ENCODE data around the gene RBMS1. TPM values are rescaled to one million over a fixed set of nuclear protein-coding genes. Genes with fewer than 3 reads are reported as not detected.
A peak's percentile ranks its signal among the peaks of the same experiment; 100 is the strongest.

RBMS1 gene
- total RNA-seq, 1 experiment from 2014 or later, result 38.8 TPM

DNA sequence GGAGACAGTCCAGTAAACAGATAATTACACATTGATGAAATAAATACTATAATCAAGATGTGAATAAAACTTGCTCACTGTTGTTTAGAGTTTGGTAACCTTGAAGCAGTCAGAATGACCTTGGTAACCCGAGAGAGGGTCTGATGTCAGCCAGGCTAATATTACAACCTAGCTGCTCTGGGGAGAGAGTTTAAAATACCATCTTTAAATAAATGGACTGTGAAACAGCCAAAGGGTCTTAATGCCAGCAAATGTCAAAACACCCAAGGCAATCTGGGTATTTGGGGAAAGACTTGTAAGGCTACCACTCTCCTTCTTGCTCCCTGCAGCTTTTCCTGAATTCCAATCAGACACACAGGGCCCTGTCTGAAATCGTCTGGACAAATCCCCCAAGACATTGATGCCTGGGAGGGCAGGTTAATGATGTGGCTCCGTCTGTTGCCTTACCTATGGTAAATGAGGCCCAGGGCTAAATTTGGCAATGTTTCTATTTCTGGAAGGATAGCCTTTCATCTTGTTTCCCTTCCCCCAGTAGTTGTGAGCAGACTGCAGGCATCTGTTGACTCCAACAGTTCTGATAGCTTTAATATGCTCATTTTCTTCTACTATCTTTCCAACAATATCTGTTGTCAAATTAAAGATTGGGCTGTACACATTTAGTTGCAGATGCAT is 250.6 kb downstream of the RBMS1 start:
- Histone ChIP-seq H4K20me1 (ENCODE audit: low read length) (no peaks in the 10 kb centered on the region), H2AFZ (ENCODE audit: low read length) (no peak overlapping the region), H3K79me2 (ENCODE audit: low read length) (no peaks in the 10 kb centered on the region), H3K9me2 (replicated peaks; ENCODE audit: low read length) (no peaks in the 10 kb centered on the region), H3K9me3 (ENCODE audit: low read length) (no peaks in the 10 kb centered on the region), H3K36me3 (ENCODE audit: low read depth, low read length) (no peaks in the 10 kb centered on the region), H3K27ac (ENCODE audit: low read length) (no peak overlapping the region), H3K9ac (ENCODE audit: low read length) (no peak overlapping the region), H3K4me1 (ENCODE audit: insufficient read depth, low read length) (peaks cover 20% of the 10 kb centered on the region), H3K4me3 (ENCODE audit: low read length) (no peak overlapping the region), H3K27me3 (ENCODE audit: low read length) (no peaks in the 10 kb centered on the region), H3K4me2 (ENCODE audit: low read length) (no peak overlapping the region), H3F3A (ENCODE audit: low read length, unreplicated experiment) (no peaks in the 10 kb centered on the region)
- intact Hi-C loops (cut with micrococcal nuclease), result no loop called here
- TF ChIP-seq EZH2 (IDR thresholded peaks at IDR 0.05; ENCODE audit: low read length, unreplicated experiment) (no peak), EZH2phosphoT487 (IDR thresholded peaks at IDR 0.05; ENCODE audit: borderline replicate concordance, low read length) (no peak)
- TF ChIP-seq, protein P1, sequence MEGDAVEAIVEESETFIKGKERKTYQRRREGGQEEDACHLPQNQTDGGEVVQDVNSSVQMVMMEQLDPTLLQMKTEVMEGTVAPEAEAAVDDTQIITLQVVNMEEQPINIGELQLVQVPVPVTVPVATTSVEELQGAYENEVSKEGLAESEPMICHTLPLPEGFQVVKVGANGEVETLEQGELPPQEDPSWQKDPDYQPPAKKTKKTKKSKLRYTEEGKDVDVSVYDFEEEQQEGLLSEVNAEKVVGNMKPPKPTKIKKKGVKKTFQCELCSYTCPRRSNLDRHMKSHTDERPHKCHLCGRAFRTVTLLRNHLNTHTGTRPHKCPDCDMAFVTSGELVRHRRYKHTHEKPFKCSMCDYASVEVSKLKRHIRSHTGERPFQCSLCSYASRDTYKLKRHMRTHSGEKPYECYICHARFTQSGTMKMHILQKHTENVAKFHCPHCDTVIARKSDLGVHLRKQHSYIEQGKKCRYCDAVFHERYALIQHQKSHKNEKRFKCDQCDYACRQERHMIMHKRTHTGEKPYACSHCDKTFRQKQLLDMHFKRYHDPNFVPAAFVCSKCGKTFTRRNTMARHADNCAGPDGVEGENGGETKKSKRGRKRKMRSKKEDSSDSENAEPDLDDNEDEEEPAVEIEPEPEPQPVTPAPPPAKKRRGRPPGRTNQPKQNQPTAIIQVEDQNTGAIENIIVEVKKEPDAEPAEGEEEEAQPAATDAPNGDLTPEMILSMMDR (conservative IDR thresholded peaks at IDR 0.05; ENCODE audit: low read depth, low read length), result no peak
- BruUV-seq (replicated peaks), result no TSS peak
- POLR2A ChIA-PET (ENCODE audit: unreplicated experiment), result interaction anchor here (0.6 kb wide), 1 partner anchor 19 kb away, joined by 6 read pairs; no protein-coding TSS in a partner anchor
- CTCF ChIA-PET, result no interaction called here
- ATAC-seq (no peak), DNase-seq (no peak)

DNA sequence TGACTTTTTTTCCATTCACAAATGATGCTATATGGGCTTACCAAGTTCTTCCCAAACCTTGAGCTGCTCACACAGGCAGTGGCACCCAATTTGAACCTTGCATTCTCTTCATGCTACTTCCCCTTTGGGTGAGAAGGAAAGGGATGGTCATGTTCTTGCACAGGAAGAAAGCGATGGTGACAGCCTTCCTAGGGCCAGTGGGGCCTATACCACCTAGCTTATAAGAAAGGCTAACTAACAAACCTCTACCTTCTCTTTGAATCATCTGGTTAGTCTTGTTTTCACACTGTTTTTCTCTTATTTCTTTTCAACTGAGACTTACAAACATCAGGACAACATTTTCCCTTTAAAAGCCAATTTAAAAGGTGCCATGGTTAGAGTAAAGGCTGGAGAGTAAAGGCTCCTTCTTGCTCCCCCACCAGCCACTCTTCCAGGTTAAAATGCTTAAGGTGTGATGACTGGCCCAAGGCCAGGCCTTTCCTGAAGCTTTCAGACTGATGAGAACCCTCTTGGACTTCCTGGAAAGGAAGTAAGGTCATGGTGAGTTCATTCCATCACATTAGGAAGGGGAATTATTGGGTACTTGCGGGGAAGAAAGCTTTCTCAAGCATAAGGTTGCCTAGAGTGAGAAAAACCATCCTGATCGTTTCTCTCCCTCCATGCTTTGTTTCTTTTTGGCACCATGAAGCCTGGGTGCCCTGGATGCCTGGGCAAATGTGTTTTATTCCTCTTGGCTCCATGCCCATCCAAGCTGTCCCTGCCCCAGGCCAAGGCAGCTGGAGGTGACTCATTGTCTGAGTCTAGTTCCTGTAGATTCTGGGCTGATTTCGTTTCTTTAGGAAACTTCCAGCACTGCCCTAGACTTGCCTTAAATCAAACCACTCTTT is 252.1 kb downstream of the RBMS1 start:
- CTCF ChIA-PET, result no interaction called here
- no peaks in the 10 kb centered on the region for H3K79me2 ChIP-seq (ENCODE audit: low read length)
- no peaks in the 10 kb centered on the region for H3F3A ChIP-seq (ENCODE audit: low read length, unreplicated experiment)
- H4K20me1 ChIP-seq (ENCODE audit: low read length), result no peaks in the 10 kb centered on the region
- no peaks in the 10 kb centered on the region for H3K27me3 ChIP-seq (ENCODE audit: low read length)
- peak overlapping the region; percentile 4; the same call in 1 of the 2 replicates for H3K4me3 ChIP-seq (ENCODE audit: low read length)
- peak overlapping the region; percentile 76 for H3K27ac ChIP-seq (ENCODE audit: low read length)
- no TSS peak for BruUV-seq (replicated peaks)
- intact Hi-C loops (cut with micrococcal nuclease), result no loop called here
- no peaks in the 10 kb centered on the region for H3K36me3 ChIP-seq (ENCODE audit: low read depth, low read length)
- peaks cover 20% of the 10 kb centered on the region for H3K4me1 ChIP-seq (ENCODE audit: insufficient read depth, low read length)
- peak overlapping the region; percentile 46 for H2AFZ ChIP-seq (ENCODE audit: low read length)
- no peaks in the 10 kb centered on the region for H3K9me2 ChIP-seq (replicated peaks; ENCODE audit: low read length)
- peak overlapping the region; percentile 60 for H3K4me2 ChIP-seq (ENCODE audit: low read length)
- POLR2A ChIA-PET (ENCODE audit: unreplicated experiment), result interaction anchor here (0.5 kb wide), 1 partner anchor 538 kb away, joined by 3 read pairs; no protein-coding TSS in a partner anchor
- DNase-seq, result peak; percentile 82
- ATAC-seq, result peak; percentile 96
- TF ChIP-seq, protein P1 (conservative IDR thresholded peaks at IDR 0.05; ENCODE audit: low read depth, low read length), result no peak
- TF ChIP-seq EZH2phosphoT487 (IDR thresholded peaks at IDR 0.05; ENCODE audit: borderline replicate concordance, low read length) (no peak), EZH2 (IDR thresholded peaks at IDR 0.05; ENCODE audit: low read length, unreplicated experiment) (no peak)
- H3K9me3 ChIP-seq (ENCODE audit: low read length), result no peaks in the 10 kb centered on the region
- H3K9ac ChIP-seq (ENCODE audit: low read length), result peak overlapping the region; percentile 9; the same call in 1 of the 2 replicates
